Measurements from ENCODE around the gene CEP89.

GRCh38 chr19:32924200-32924599, 47.6 kb downstream of the CEP89 start:
- TF ChIP-seq CTCF (IDR thresholded peaks at IDR 0.05) (no peak), EP300 (IDR thresholded peaks at IDR 0.05) (no peak), POLR2AphosphoS5 (IDR thresholded peaks at IDR 0.05) (no peak)
